HFFc6 (cell line): Measurements from ENCODE around the gene NAPSA. TPM values are rescaled to one million over a fixed set of nuclear protein-coding genes. Genes with fewer than 3 reads are reported as not detected.

Experiments
- DNase-seq: peaks from one replicate; pipeline ENCODE4 v3.0.0-alpha.2; 2018
- H3K27ac Mint-ChIP-seq: 2 replicates; pipeline ENCODE4 v1.8.0; 2020; ENCODE audit warnings: mild to moderate bottlenecking, mixed read lengths
- H3K27me3 Mint-ChIP-seq: 2 replicates; pipeline ENCODE4 v1.8.0; 2021; ENCODE audit warnings: mild to moderate bottlenecking, moderate library complexity, mixed read lengths; ENCODE audit not compliant: insufficient read depth
- H3K36me3 Mint-ChIP-seq: 2 replicates; pipeline ENCODE4 v1.8.0; 2021; ENCODE audit warnings: low read depth, mixed read lengths
- H3K4me1 Mint-ChIP-seq: 2 replicates; pipeline ENCODE4 v1.8.0; 2020; ENCODE audit warnings: low read depth, mixed read lengths
- H3K4me3 Mint-ChIP-seq: 2 replicates; pipeline ENCODE4 v1.8.0; 2020; ENCODE audit warnings: mild to moderate bottlenecking, moderate library complexity, mixed read lengths
- H3K9me3 Mint-ChIP-seq: 2 replicates; pipeline ENCODE4 v1.8.0; 2020; ENCODE audit warnings: mild to moderate bottlenecking, mixed read lengths
- total RNA-seq, 6 experiments: library from RNA; stranded (reverse); fragmentation: NEBNext Ultra II Directional; extraction: Animal tissue kit (Norgen Biotek cat#: 25700); gene quantifications; 2 replicates in 1 of 6; 3 replicates in 5 of 6; pipeline ENCODE4 v1.2.3, GENCODE V29; 2021
- TF ChIP-seq, protein P1 (sequence below): fragments of 200-600 bp; sonication (generic); IDR thresholded peaks from 2 replicates; pipeline ENCODE4 v1.5.0; 2021; ENCODE audit warnings: antibody characterized with exemption, mild to moderate bottlenecking

Gene NAPSA
- total RNA-seq, 6 experiments from 2014 or later = 0.12 to 0.66 (median 0.41) TPM; not detected in 2

DNA sequence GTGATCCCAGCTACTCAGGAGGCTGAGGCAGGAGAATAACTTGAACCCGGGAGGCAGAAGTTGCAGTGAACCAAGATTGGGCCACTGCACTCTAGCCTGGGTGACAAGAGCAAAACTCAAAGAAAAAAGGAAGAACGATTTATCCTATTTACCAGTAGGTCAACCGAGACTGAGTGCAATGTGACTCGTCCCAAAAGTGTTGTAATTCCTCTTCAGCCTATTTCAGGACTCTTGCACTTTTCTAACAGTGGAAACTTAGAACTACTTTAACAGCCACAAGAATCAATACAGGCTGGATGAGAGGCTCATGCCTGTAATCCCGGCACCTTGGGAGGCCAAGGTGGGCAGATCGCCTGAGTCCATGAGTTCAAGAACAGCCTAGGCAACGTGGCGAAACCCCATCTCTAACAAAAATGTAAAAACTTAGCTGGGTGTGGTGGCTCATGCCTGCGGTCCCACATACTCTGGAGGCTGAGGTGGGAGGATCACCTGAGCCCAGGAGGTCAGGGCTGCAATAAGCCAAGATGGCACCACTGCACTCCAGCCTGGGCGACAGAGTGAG, 6.6 kb upstream of the NAPSA start:
- DNase-seq = no peak
- H3K4me3 Mint-ChIP-seq = no peak overlapping the region
- H3K27ac Mint-ChIP-seq = no peak overlapping the region

DNA sequence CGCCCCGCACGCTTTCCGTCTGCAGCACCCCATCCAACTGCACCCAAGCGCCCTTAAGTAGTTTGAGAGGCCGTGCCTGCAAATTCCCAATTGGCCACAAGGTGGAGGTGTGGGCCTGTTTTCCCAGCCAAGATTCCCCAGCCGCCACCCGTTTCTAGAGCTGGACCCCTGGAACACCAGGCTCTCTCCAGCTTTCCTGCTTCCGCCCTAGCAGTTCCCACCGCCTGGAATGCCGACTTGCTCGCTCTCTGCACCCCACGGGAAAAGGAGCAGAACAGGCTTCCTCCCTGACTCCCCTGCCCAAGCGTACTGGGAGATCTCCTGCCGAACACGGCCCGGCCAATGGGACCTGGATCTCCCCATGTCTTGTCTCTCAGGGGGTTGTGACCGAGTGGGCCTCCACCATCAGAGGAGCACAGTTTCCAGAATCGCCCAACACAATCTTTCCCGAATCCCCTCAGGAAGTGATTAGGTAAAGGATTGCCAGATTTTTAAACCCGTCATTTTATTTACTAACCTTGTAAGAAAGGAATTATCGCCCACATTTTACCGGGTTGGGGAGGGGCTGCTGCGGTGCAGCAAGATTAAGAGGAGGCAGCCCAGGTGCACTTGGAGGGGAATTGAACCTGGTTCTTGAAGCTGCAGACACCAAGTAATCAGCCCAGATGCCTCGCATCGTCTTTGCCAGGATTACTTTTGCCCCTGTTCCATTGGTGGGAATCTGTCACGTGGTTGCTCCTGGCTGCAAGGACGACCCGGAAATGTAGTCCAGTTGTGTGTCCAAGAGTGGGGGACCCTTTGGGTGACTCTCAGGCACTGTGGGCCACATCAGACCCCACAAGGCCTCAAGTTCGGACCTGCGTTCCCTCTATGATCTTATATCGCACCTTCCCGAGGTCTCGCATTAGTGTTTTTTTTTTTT, 3.5 kb upstream of the NAPSA start:
- H3K4me3 Mint-ChIP-seq = peak overlapping the region; percentile 95
- peaks cover 7% of the 10 kb centered on the region for H3K27me3 Mint-ChIP-seq
- no peaks in the 10 kb centered on the region for H3K36me3 Mint-ChIP-seq
- no peaks in the 10 kb centered on the region for H3K9me3 Mint-ChIP-seq
- TF ChIP-seq, protein P1, sequence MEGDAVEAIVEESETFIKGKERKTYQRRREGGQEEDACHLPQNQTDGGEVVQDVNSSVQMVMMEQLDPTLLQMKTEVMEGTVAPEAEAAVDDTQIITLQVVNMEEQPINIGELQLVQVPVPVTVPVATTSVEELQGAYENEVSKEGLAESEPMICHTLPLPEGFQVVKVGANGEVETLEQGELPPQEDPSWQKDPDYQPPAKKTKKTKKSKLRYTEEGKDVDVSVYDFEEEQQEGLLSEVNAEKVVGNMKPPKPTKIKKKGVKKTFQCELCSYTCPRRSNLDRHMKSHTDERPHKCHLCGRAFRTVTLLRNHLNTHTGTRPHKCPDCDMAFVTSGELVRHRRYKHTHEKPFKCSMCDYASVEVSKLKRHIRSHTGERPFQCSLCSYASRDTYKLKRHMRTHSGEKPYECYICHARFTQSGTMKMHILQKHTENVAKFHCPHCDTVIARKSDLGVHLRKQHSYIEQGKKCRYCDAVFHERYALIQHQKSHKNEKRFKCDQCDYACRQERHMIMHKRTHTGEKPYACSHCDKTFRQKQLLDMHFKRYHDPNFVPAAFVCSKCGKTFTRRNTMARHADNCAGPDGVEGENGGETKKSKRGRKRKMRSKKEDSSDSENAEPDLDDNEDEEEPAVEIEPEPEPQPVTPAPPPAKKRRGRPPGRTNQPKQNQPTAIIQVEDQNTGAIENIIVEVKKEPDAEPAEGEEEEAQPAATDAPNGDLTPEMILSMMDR = peak; percentile 92
- peak overlapping the region; percentile 88 for H3K27ac Mint-ChIP-seq
- DNase-seq = peak; percentile 67
- H3K4me1 Mint-ChIP-seq = peaks cover 16% of the 10 kb centered on the region

More for the DNA sequence above, 6.6 kb upstream of the NAPSA start:
- Mint-ChIP-seq H3K9me3 (no peaks in the 10 kb centered on the region), H3K27me3 (peaks cover 7% of the 10 kb centered on the region), H3K36me3 (no peaks in the 10 kb centered on the region), H3K4me1 (peaks cover 16% of the 10 kb centered on the region)
- TF ChIP-seq, protein P1 = no peak

DNA sequence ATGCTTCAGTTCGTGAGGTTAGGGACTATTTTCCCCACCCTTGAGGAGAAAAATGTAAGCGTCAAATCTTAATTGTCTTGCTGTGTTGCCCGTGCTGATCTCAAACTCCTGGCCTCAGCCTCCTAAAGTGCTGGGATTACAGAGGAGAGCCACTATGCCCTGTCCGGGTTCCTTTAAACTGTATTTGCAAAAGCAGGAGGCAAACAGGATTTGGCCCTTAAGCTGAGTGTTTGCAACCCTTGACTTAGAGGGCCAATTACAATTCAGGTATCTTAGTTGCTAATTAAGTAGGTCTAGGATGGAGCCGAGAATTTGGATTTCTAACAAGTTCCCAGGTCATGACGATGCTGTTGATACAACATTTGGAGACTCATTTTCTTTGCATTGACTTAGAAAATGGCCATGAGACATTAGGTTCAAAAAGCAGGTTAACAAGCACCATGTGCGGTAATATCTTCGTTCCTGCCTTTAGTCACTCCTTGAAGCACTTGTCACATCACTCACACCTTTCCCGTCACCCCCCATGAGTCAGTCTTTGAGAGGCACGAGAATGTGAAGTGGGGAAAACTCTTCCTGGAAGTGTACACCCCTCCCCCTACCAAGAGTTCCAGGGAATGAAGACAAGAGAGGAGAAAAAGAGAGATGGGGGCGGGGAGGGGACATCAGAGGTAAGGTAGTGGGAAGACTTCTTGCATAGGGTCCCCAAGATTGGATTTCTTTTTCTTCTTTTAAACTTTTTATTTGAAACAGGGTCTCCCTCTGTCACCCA, 2.6 kb downstream of the NAPSA start:
- H3K9me3 Mint-ChIP-seq = 0 out of 2 replicates have a peak, but pooled peaks cover 4% of the 10 kb centered on the region
- H3K4me1 Mint-ChIP-seq = no peaks in the 10 kb centered on the region
- DNase-seq = no peak
- TF ChIP-seq, protein P1 = no peak
- no peaks in the 10 kb centered on the region for H3K36me3 Mint-ChIP-seq
- H3K4me3 Mint-ChIP-seq = no peak overlapping the region
- peaks cover 3% of the 10 kb centered on the region for H3K27me3 Mint-ChIP-seq
- no peak overlapping the region for H3K27ac Mint-ChIP-seq

DNA sequence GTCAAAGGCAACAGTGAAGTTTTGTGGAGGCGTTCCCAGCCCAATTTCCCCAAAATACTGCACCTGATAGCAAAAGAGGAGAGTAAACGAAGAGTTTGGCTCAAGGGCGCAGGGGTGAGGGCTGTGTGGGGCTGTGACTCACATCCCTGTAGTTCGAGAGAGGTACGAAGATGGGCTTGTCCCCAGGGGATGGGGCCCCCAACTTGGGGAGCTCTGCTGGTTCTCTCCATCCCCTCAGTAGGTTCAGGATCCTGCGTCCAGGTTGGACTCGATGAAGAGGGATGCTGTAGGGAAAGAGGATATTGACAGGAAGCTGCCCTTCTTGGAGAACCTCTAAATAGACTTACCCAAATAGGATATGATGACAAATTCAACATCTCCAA, 3.4 kb downstream of the NAPSA start:
- TF ChIP-seq, protein P1 = no peak
- H3K27me3 Mint-ChIP-seq = peaks cover 3% of the 10 kb centered on the region
- H3K27ac Mint-ChIP-seq = no peak overlapping the region
- H3K9me3 Mint-ChIP-seq = 0 out of 2 replicates have a peak, but pooled peaks cover 4% of the 10 kb centered on the region
- DNase-seq = no peak
- no peaks in the 10 kb centered on the region for H3K4me1 Mint-ChIP-seq
- H3K4me3 Mint-ChIP-seq = no peak overlapping the region
- no peaks in the 10 kb centered on the region for H3K36me3 Mint-ChIP-seq

DNA sequence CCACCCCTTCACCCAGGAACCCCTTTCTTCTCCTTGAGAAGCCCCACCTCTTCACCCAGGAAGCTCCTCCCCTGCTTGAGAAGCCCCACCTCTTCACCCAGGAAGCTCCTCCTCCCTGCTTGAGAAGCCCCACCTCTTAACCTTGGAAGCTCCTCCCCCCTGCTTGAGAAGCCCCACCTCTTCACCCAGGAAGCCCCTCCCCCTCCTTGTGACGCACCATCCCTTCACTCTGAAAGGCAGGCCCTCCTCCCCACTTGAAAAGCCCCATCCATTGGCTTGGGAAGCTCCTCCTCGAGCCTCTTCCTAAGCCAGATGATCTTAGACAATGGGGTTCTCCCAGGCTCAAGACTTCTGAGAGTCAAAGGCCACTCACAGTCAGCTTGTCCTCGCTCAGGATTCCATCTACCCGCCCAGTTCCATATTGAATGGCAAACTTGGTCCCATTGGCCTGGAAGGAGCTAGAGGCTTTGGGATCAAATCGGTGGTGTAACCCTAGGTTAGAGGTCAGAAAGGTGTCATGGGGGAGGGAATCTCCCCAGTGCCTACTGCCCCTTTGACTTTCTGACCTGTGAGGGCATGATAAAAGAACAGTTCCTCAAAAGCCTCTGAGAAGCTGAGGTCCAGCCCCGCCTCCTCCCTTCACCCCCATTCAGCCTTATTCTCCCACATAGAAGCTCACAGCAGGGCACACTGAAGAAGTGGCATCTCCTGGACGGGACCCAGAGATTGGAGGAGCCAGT, 4.0 kb downstream of the NAPSA start:
- H3K9me3 Mint-ChIP-seq = 0 out of 2 replicates have a peak, but pooled peaks cover 4% of the 10 kb centered on the region
- no peak overlapping the region for H3K27ac Mint-ChIP-seq
- no peak overlapping the region for H3K4me3 Mint-ChIP-seq
- H3K4me1 Mint-ChIP-seq = no peaks in the 10 kb centered on the region
- H3K27me3 Mint-ChIP-seq = peaks cover 3% of the 10 kb centered on the region
- DNase-seq = no peak
- TF ChIP-seq, protein P1 = no peak
- H3K36me3 Mint-ChIP-seq = no peaks in the 10 kb centered on the region
